SK-N-SH treated with all-trans-retinoic acid at 6 μM for 48 hours (cell line): ENCODE measurements around the gene DIP2B.

ENCODE experiments used
- ATAC-seq: fragments of 200-7000 bp; cut with Tn5 transposase; 3 replicates; pipeline ENCODE4 v1.9.1; 2020; ENCODE audit warnings: mild to moderate bottlenecking, moderate library complexity
- ARNTL ChIP-seq: fragments of 450-650 bp; formaldehyde crosslinking; IDR thresholded peaks from 2 replicates; pipeline ENCODE4 v1.5.0; 2020; ENCODE audit warnings: low read depth, mild to moderate bottlenecking, moderate library complexity, borderline replicate concordance
- BACH2 ChIP-seq: fragments of 250-450 bp; sonication (Bioruptor Pico); IDR thresholded peaks from 2 replicates; pipeline ENCODE4 v1.9.0; 2021; ENCODE audit warnings: mild to moderate bottlenecking, borderline replicate concordance
- CREB5 ChIP-seq: fragments of 250-450 bp; sonication (Bioruptor Pico); IDR thresholded peaks from 2 replicates; pipeline ENCODE4 v1.5.1; 2020; ENCODE audit warnings: low read depth, mild to moderate bottlenecking, moderate library complexity
- ESRRG ChIP-seq: fragments of 250-450 bp; sonication (Bioruptor Pico); IDR thresholded peaks from 2 replicates; pipeline ENCODE4 v1.6.1; 2021; ENCODE audit warnings: mild to moderate bottlenecking
- GLIS3 ChIP-seq: fragments of 250-450 bp; sonication (Bioruptor Pico); IDR thresholded peaks from 2 replicates; pipeline ENCODE4 v1.5.0; 2020; ENCODE audit warnings: mild to moderate bottlenecking, moderate library complexity
- ISL1 ChIP-seq: fragments of 250-450 bp; sonication (Bioruptor Pico); IDR thresholded peaks from 2 replicates; pipeline ENCODE4 v2.1.2; 2022; ENCODE audit warnings: mild to moderate bottlenecking, moderate library complexity
- PATZ1 ChIP-seq: fragments of 250-450 bp; sonication (Bioruptor Pico); IDR thresholded peaks from 2 replicates; pipeline ENCODE4 v1.8.0; 2020; ENCODE audit warnings: mild to moderate bottlenecking, moderate library complexity, borderline replicate concordance
- PPARA ChIP-seq: fragments of 250-450 bp; sonication (Bioruptor Pico); IDR thresholded peaks from 2 replicates; pipeline ENCODE4 v1.5.0; 2020; ENCODE audit warnings: mild to moderate bottlenecking, borderline replicate concordance
- RARB ChIP-seq: fragments of 250-450 bp; sonication (Bioruptor Pico); IDR thresholded peaks from 2 replicates; pipeline ENCODE4 v1.8.0; 2021; ENCODE audit warnings: mild to moderate bottlenecking, moderate library complexity
- SNAI2 ChIP-seq: fragments of 250-450 bp; sonication (Bioruptor Pico); IDR thresholded peaks from 2 replicates; pipeline ENCODE4 v1.5.0; 2020; ENCODE audit warnings: mild to moderate bottlenecking, moderate library complexity
- TCF4 ChIP-seq: fragments of 250-450 bp; sonication (Bioruptor Pico); IDR thresholded peaks from 2 replicates; pipeline ENCODE4 v1.8.0; 2021; ENCODE audit warnings: mild to moderate bottlenecking, moderate library complexity, borderline replicate concordance
- TOX ChIP-seq: fragments of 250-450 bp; sonication (Bioruptor Pico); IDR thresholded peaks from 2 replicates; pipeline ENCODE4 v1.8.0; 2021; ENCODE audit warnings: mild to moderate bottlenecking, moderate library complexity, borderline replicate concordance
- TSHZ2 ChIP-seq: fragments of 250-450 bp; sonication (Bioruptor Pico); IDR thresholded peaks from 2 replicates; pipeline ENCODE4 v1.5.0; 2020; ENCODE audit warnings: mild to moderate bottlenecking, moderate library complexity
- ZFP3 ChIP-seq: fragments of 250-450 bp; sonication (Bioruptor Pico); IDR thresholded peaks from 2 replicates; pipeline ENCODE4 v1.5.0; 2020; ENCODE audit warnings: mild to moderate bottlenecking, moderate library complexity
- ZNF565 ChIP-seq: fragments of 450-650 bp; formaldehyde crosslinking; conservative IDR thresholded peaks from 2 replicates; pipeline ENCODE4 v1.5.0; 2020; ENCODE audit warnings: low read depth, mild to moderate bottlenecking, moderate library complexity
- ZNF70 ChIP-seq: fragments of 450-650 bp; formaldehyde crosslinking; IDR thresholded peaks from 2 replicates; pipeline ENCODE4 v1.5.0; 2020; ENCODE audit warnings: mild to moderate bottlenecking, moderate library complexity
- ZNF8 ChIP-seq: fragments of 450-650 bp; formaldehyde crosslinking; IDR thresholded peaks from 2 replicates; pipeline ENCODE4 v1.5.0; 2020; ENCODE audit warnings: mild to moderate bottlenecking, moderate library complexity
- TF ChIP-seq, protein P1 (sequence below): fragments of 250-450 bp; sonication (Bioruptor Pico); IDR thresholded peaks from 2 replicates; pipeline ENCODE4 v1.8.0; 2021; ENCODE audit warnings: low read depth, mild to moderate bottlenecking, moderate library complexity, borderline replicate concordance
- TF ChIP-seq, protein P2 (sequence below): fragments of 250-450 bp; sonication (Bioruptor Pico); IDR thresholded peaks from 2 replicates; pipeline ENCODE4 v1.5.1; 2021; ENCODE audit warnings: mild to moderate bottlenecking, moderate library complexity

Gene DIP2B

GRCh38 chr12:50771409-50771808 lies 266.6 kb downstream of the DIP2B start:
- no peak for TF ChIP-seq ZNF565 (CRISPR knock-in tag)
- no peak for TF ChIP-seq BACH2 (CRISPR knock-in tag)
- TF ChIP-seq CREB5 = no peak
- TF ChIP-seq, protein P1, sequence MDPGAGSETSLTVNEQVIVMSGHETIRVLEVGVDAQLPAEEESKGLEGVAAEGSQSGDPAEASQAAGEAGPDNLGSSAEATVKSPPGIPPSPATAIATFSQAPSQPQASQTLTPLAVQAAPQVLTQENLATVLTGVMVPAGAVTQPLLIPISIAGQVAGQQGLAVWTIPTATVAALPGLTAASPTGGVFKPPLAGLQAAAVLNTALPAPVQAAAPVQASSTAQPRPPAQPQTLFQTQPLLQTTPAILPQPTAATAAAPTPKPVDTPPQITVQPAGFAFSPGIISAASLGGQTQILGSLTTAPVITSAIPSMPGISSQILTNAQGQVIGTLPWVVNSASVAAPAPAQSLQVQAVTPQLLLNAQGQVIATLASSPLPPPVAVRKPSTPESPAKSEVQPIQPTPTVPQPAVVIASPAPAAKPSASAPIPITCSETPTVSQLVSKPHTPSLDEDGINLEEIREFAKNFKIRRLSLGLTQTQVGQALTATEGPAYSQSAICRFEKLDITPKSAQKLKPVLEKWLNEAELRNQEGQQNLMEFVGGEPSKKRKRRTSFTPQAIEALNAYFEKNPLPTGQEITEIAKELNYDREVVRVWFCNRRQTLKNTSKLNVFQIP (CRISPR knock-in tag) = no peak
- TF ChIP-seq PATZ1 (CRISPR knock-in tag) = no peak
- TF ChIP-seq PPARA (CRISPR knock-in tag) = no peak
- TF ChIP-seq, protein P2, sequence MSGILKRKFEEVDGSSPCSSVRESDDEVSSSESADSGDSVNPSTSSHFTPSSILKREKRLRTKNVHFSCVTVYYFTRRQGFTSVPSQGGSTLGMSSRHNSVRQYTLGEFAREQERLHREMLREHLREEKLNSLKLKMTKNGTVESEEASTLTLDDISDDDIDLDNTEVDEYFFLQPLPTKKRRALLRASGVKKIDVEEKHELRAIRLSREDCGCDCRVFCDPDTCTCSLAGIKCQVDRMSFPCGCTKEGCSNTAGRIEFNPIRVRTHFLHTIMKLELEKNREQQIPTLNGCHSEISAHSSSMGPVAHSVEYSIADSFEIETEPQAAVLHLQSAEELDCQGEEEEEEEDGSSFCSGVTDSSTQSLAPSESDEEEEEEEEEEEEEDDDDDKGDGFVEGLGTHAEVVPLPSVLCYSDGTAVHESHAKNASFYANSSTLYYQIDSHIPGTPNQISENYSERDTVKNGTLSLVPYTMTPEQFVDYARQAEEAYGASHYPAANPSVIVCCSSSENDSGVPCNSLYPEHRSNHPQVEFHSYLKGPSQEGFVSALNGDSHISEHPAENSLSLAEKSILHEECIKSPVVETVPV (CRISPR knock-in tag) = no peak
- TF ChIP-seq ZFP3 (CRISPR knock-in tag) = no peak
- TF ChIP-seq ZNF8 = no peak
- no peak for TF ChIP-seq GLIS3 (CRISPR knock-in tag)
- no peak for TF ChIP-seq ZNF70 (CRISPR knock-in tag)
- no peak for TF ChIP-seq TCF4
- TF ChIP-seq, all 23 proteins: peak for 0

DNA sequence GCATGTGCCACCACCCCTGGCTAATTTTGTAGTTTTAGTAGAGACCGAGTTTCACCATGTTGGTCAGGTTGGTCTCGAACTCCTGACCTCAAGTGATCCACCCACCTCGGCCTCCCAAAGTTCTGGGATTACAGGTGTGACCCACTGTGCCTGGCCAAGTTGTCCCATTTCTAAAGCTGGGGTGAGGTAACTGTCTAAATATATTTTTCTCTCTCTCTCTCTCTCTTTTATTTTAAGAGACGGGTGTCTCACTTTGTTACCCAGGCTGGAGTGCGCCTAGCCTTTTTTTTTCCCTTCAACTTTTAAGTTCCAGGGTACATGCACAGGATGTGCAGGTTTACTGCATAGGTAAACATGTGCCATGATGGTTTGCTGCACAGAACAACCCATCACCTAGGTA lies 267.7 kb downstream of the DIP2B start:
- no peak for TF ChIP-seq TOX
- no peak for TF ChIP-seq RARB (CRISPR knock-in tag)
- TF ChIP-seq ZNF565 (CRISPR knock-in tag) = no peak
- no peak for TF ChIP-seq TSHZ2 (CRISPR knock-in tag)
- no peak for TF ChIP-seq CREB5
- TF ChIP-seq SNAI2 (CRISPR knock-in tag) = no peak
- TF ChIP-seq, protein P1 (CRISPR knock-in tag) = no peak
- TF ChIP-seq ISL1 = no peak
- TF ChIP-seq PATZ1 (CRISPR knock-in tag) = no peak
- TF ChIP-seq ZNF8 = no peak
- no peak for TF ChIP-seq GLIS3 (CRISPR knock-in tag)
- TF ChIP-seq BACH2 (CRISPR knock-in tag) = no peak
- no peak for TF ChIP-seq ZNF70 (CRISPR knock-in tag)
- no peak for TF ChIP-seq ARNTL (CRISPR knock-in tag)
- TF ChIP-seq ESRRG (CRISPR knock-in tag) = no peak
- no peak for TF ChIP-seq ZFP3 (CRISPR knock-in tag)
- TF ChIP-seq PPARA (CRISPR knock-in tag) = no peak
- no peak for ATAC-seq

More at GRCh38 chr12:50771409-50771808, 266.6 kb downstream of the DIP2B start:
- ATAC-seq = no peak
